ENCODE data around the gene CELF2.

- no peak for TF ChIP-seq CTCF (IDR thresholded peaks at IDR 0.05; ENCODE audit: low read depth, low read length, poor library complexity, severe bottlenecking)
- no peak for TF ChIP-seq EZH2phosphoT487 (IDR thresholded peaks at IDR 0.05; ENCODE audit: borderline replicate concordance, low read length)
Observed at GRCh38 chr10:11208908-11209829, 191.5 kb downstream of the CELF2 start.

All from DOHH2 (cell line).